NCI-H146 treated with DMSO at 0.1 percent for 48 hours (cell line): Measurements from ENCODE around the gene KRT9.
"Not testable (repeated sequence)": the region's sequence is repeated elsewhere in the genome, so short reads cannot be mapped to it uniquely, and the experiment has no call there.

Experiments
- DNase-seq: peaks from one replicate; lab custom pipeline; 2025; ENCODE audit not compliant: unreplicated experiment; lab: John Stamatoyannopoulos, UW

The KRT9 gene

DNA sequence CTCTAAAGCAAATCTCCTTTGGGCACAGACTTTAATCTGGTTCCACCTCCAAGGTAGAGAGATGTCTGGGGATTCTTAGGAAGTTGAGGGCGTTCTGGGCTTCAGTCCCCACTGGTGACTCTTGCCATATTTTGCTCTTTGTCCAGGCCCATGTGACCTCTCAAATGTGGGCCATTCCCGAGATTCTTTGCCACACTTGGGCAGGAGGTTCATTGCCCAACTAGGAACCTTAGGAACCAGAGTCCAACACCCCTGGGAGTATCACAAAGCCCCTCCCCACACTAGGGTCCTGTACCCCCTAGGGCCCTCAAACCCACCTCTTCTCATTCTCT, 8.4 kb upstream of the KRT9 start:
- DNase-seq = no peak

DNA sequence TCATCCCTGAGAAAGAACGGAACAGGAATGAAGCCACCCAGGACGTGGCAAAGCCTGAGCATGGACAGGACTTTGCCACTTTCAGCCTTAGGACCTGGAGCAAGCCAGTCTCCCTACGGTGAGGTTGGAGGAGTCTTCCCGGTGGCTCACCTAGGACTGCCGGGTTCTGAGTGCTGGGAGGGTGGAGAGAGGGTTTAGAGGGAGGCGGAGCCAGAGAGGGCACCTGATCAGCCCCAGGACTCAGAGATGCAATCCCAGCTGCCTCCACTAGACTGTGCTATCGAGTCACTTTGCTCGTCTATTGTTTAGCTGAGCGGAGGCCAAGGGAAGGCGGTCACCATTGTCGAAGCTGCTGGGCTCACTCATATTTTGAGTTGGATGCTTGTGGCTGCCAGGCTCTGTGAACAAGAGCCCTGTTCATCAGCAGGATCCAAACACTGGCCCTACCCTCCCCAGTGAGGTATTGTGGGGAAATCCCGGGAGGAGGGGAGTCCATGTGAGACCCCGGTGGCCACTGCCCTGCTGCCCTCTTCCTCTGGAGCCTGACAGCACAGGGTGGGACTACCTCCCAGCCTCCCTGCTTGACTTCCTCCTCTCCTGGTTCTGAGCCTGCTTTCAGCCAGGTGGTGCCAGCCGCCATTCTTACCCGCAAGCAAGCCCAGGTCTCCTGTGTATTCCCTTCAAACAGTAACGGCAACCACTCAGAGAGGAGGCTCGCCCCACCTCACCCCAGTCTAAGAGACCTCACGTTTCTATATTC, 7.8 kb upstream of the KRT9 start:
- DNase-seq = peak; percentile 88

DNA sequence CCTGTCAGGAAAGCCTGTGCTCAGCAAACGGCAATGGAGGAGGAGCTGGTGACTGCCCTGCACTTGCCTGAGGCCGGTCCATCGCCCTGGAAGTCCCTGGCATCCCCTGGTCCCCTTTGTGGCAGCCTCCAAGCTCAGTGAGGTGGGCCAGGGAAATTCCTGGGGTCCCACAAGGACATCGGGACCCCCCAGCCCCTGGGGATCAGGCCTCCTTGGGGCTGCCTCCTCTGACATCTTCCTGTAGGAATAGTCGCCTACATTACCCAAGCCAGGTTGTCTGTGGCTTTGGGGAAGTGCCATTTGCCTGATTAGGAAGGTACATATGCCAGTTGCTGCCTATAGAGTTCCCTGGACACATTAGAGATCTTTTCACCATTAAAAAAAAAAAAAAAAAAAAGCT, 7.1 kb upstream of the KRT9 start:
- DNase-seq = no peak

DNA sequence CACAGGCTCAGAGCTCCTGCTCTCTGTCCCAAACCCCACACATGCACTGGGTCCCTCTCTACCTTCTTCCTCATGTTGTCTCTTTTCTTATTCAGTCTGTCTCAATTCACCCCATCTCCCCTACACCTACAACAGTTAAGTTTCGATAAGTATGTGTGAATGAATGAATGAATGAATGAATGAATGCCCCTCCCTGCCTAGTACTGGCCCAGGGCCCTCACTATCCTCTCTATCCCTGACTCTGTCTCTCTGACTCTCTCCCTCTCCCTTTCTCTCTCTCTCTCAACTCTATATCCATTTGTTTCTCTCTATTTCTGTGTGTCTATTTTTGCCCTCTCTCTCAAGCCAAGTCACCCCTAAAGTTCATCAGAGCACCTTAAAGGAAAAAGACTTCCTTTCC, 6.7 kb upstream of the KRT9 start:
- no peak for DNase-seq

DNA sequence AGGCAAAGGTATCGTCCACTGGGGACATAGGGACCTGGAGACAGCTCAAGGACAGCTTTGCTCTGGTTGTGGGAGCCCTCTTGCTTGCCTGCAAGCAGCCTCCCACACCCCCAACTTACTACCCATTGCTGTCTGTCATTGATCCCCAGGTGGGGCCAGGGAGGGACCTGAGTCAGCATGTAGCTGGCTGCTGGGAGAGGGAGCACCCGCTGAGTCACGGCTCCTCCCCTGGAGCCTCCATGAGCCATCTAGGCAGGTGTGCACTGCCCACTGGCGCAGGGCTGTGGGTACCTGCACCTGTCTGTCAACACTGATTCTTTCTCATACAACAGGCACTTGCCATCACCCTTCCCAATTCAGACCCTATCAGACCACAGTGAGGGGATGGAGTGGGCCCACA, 4.9 kb upstream of the KRT9 start:
- DNase-seq = not testable (repeated sequence)

DNA sequence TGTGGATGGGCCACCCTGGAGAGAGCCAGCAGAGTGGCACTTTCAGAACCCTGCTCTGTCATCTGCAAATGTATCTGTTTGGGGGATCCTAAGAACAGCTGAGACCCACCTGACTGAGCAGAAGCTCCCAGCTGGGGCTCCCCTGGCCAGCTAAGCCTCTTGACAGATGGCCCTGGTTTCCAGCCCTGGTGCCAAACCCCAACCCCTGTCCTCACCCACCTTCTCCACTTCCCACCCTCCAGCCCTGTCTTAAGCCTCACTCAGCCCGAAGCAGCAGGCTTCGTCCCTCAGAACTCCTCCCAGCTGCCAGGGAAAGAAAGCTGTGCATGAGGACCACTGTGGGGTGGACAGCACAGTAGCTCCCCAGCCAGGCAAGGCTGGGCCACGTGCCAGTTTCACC, 3.5 kb upstream of the KRT9 start:
- DNase-seq = no peak

GRCh38 chr17:41567317-41567716, 4.5 kb downstream of the KRT9 start:
- no peak for DNase-seq

GRCh38 chr17:41565338-41565737, 6.5 kb downstream of the KRT9 start:
- no peak for DNase-seq

DNA sequence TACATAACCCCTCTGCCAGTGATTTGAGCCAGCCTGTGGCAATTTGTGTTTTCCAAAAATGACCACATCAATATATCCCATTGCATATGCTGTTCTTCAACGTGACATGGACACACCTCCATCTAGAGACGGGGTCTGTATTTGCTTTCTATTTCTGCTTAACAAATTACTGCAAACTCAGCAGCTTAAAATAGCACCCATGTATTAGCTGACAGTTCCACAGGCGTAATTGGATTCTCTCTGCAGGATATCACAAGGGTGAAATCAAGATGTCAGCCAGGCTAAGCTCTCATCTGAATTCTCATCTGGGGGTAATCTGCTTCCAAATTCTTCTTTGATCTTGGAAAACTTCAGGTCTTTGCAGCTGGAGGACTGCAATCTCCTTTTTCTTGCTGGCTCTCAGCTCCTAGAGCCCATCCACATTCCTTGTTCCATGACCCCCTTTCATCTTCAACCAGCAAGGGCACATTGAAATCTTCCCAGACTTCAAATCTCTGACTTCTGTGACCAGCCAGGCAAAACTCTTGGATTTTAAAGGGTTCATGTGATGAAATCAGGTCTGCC, 8.2 kb downstream of the KRT9 start:
- peak; percentile 4 for DNase-seq

DNA sequence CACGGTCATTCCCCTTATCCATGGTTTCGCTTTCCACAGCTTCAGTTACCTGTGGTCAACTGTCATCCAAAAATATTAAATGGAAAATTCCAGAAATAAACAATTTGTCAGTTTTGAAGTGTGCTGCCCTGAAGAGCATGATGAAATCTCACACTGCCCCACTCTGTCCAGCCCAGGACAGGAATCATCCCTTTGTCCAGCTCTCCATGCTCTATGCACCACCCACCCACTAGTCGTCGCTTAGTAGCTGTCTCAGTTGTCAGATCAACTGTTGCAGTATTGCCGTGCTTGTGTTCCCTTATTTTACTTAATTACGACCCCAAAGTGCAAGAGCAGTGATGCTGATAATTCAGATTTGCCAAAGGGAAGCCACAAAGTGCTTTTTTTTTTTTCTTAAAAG, 10.3 kb downstream of the KRT9 start:
- no peak for DNase-seq

- no peak for DNase-seq
Observed at GRCh38 chr17:41559548-41559947, 12.3 kb downstream of the KRT9 start.

DNA sequence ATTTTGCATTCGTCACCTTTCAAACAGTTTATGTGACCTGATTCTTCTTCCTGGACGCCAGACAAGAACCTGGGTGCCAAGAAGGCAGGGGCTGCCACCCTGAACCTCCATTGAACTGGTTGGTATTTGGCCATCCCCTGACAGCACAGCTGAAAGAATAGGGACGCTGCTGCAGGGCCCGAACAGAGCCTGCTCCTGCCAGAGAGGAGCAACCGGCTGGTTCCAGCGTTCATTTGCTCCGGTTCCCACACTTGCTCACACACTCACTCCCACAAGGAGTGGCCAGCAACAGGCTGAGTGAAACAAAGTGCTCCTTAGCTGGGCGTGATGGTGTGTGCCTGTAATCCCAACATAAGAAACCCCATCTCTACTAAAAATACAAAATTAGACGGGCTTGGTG, 14.9 kb downstream of the KRT9 start:
- DNase-seq = no peak

DNA sequence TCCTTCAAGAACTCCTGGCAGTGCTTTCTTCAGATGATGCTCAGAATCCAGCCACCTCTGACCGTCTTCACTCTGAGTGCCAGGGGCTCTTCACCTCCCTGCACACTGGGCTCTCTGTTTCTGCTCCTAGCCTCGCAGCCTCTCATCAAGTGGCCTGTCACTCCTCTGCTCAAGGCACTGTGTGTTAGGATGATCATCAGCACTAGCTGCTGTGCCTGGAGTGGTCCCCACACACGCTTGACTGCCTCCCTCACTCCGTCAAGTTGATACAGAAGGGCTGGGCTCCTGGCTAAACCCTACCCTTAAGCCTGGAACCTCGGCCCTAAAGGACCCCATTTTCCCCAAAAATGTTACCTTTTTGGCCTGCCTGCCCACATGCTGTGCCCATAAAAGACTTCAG, 15.6 kb downstream of the KRT9 start:
- no peak for DNase-seq

- no peak for DNase-seq
Observed at GRCh38 chr17:41555105-41555887, 16.6 kb downstream of the KRT9 start.

GRCh38 chr17:41553987-41554680, 17.7 kb downstream of the KRT9 start:
- no peak for DNase-seq

DNA sequence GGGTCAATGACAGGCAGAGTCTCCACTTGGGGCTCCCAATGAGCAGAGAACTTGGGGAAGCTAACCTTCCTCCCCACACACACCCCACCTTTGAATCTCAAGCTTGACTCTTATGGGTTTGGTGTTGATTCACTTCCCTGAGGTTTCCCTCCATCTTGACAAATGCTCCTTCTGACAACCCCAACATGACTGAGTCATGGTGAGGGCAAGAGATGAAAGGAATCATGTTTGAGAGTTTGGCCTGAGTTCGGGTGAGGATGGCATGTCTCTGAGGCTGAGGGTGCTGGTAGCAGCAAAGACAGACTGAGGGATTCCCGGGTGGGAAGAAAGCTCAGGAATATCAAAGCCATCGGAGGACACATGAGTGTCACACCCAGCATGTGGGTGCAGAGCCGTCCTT, 18.7 kb downstream of the KRT9 start:
- DNase-seq = no peak

- DNase-seq = no peak
Observed at GRCh38 chr17:41552455-41552854, 19.4 kb downstream of the KRT9 start.

DNA sequence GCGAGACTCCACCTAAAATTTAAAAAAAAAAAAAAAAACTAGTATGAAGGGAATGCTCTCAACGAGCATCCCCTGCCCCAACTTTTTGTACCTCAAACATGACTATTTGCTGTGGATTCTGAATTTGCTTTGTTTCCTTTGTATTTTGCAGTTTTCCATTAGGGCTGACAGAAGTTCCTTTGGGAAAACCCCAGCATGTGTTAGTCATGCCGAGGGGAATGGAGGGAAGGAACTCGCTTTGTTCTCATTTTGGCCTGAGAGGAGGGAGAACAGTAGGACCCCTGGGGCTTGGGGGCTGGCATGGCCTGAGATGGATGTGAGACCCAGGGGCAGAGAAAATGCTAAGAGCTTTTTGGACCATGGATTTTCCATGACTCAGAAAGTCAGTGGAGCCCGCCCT, 20.5 kb downstream of the KRT9 start:
- DNase-seq = no peak

GRCh38 chr17:41549596-41550039, 22.2 kb downstream of the KRT9 start:
- DNase-seq = no peak

DNA sequence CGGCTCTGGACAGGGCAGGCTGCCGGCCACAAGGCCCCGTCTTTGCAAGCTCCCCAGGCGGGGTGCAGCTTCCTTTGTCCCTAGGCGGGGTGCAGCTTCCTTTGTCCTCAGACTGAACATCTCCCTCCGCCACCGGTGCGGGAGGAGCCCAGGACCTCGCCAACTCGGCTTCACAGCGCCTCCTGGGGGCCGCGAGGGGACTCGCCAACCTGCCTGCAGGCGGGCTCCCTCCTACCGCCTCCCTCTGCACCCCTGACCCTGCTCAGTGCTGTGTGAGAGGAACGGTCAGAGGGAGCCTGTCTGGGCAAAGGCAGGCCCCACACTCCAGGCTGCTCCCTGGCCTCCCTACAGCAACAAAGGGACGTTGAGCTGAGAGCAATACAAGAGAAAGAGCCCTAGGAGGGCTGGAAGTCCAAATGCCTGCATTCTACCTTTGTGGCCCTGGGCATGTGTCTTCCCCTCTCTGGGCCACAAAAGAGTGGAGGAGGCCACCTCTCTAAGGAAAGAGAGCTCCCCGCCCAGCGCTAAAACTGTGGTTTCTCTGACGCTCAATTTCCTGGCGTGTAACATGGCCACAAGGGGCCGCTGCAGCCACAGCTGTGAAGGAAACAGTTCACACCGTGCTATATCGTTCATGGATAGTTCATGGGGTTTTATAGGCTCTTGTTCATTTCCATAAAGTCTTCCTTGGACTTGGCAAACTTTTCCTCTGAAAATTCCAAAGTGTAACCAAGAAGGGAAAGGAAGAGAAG, 22.8 kb downstream of the KRT9 start:
- DNase-seq = peak; percentile 60
